B cell (primary cell): ENCODE measurements around the gene GPR22. TPM values are rescaled to one million over a fixed set of nuclear protein-coding genes. Genes with fewer than 3 reads are reported as not detected.

Experiments used
- ATAC-seq: fragments of 200-7000 bp; cut with Tn5 transposase; one replicate; pipeline ENCODE4 v1.10.0; 2021; ENCODE audit warnings: low read depth, mild to moderate bottlenecking, moderate number of reproducible peaks, moderate library complexity
- CTCF ChIA-PET: fragments of 350-600 bp; sonication (Branson Sonifier 250); formaldehyde crosslinking; loops from one replicate; lab custom pipeline; 2021; ENCODE audit warnings: antibody characterized with exemption, inconsistent platforms; lab: Charles Lee
- POLR2A ChIA-PET: fragments of 350-600 bp; sonication (Branson Sonifier 250); formaldehyde crosslinking; loops from one replicate; lab custom pipeline; 2021; ENCODE audit warnings: antibody characterized with exemption; lab: Charles Lee
- DNase-seq: peaks from one replicate; pipeline ENCODE4 v3.0.0; 2013
- H2AFZ ChIP-seq: 2 replicates; pipeline ENCODE4 v1.6.1; 2012; ENCODE audit warnings: mild to moderate bottlenecking, low read depth, low read length; ENCODE audit not compliant: insufficient read depth, poor library complexity, severe bottlenecking
- H3K27ac ChIP-seq, 2 donors: 1 replicate in 1 of 2; 2 replicates in 1 of 2; pipeline ENCODE4 v1.5.1; 2012 to 2013; ENCODE audit warnings: low read length in 2 of 2, mild to moderate bottlenecking in 2 of 2, moderate library complexity in 1 of 2
- H3K27me3 ChIP-seq, 4 experiments: fragments of 200-600 bp in 1 of 4; sonication (generic) in 1 of 4; replicated peaks in 1 of 4; 1 replicate in 2 of 4; 2 replicates in 2 of 4; pipeline versions ENCODE4 v1.6.1 to v1.7.0; 2013 to 2016; ENCODE audit warnings: low read length in 3 of 4, mild to moderate bottlenecking in 2 of 4, mixed read lengths in 1 of 4, moderate library complexity in 1 of 4; ENCODE audit not compliant: insufficient read depth in 4 of 4, control insufficient read depth in 3 of 4; ENCODE audit errors: control extremely low read depth in 1 of 4
- H3K36me3 ChIP-seq, 2 experiments: replicated peaks in 1 of 2; 1 replicate in 1 of 2; 2 replicates in 1 of 2; pipeline versions ENCODE4 v1.6.1 to v1.7.1; 2013; ENCODE audit warnings: low read length in 1 of 2; ENCODE audit not compliant: insufficient read depth in 2 of 2, control insufficient read depth in 1 of 2; ENCODE audit errors: control extremely low read depth in 1 of 2, extremely low read depth in 1 of 2
- H3K4me1 ChIP-seq, 2 donors: fragments of 200-600 bp in 1 of 2; sonication (generic) in 1 of 2; 1 replicate in 1 of 2; 2 replicates in 1 of 2; pipeline versions ENCODE4 v1.5.1 to v1.6.1; 2013 to 2017; ENCODE audit warnings: low read length in 2 of 2; ENCODE audit not compliant: control insufficient read depth in 2 of 2, insufficient read depth in 2 of 2
- H3K4me2 ChIP-seq: replicated peaks from 2 replicates; pipeline ENCODE3; 2012; ENCODE audit warnings: mild to moderate bottlenecking, low read depth, low read length; ENCODE audit not compliant: poor library complexity, severe bottlenecking
- H3K4me3 ChIP-seq, 5 experiments: fragments of 200-600 bp in 1 of 5; sonication (generic) in 1 of 5; 1 replicate in 3 of 5; 2 replicates in 2 of 5; pipeline versions ENCODE4 v1.5.1 to v1.7.0; 2011 to 2016; ENCODE audit warnings: low read length in 4 of 5, mild to moderate bottlenecking in 4 of 5, low read depth in 2 of 5, control low read depth in 1 of 5, moderate library complexity in 1 of 5; ENCODE audit not compliant: insufficient read depth in 1 of 5; ENCODE audit errors: control extremely low read depth in 1 of 5, extremely low read depth in 1 of 5
- H3K79me2 ChIP-seq: fragments of 200-600 bp; sonication (generic); one replicate; pipeline ENCODE4 v1.6.0; 2016; ENCODE audit warnings: low read length; ENCODE audit not compliant: control insufficient read depth, insufficient read depth
- H3K9ac ChIP-seq: fragments of 200-600 bp; sonication (generic); 2 replicates; pipeline ENCODE4 v1.6.1; 2017; ENCODE audit warnings: mild to moderate bottlenecking, low read length, moderate library complexity
- H3K9me3 ChIP-seq, 3 donors: one replicate each; pipeline versions ENCODE4 v1.6.1 to v1.7.1; 2013; ENCODE audit warnings: low read length in 2 of 3; ENCODE audit not compliant: control insufficient read depth in 2 of 3, insufficient read depth in 1 of 3; ENCODE audit errors: control extremely low read depth in 1 of 3
- H4K20me1 ChIP-seq: 2 replicates; pipeline ENCODE4 v1.6.0; 2012; ENCODE audit warnings: mild to moderate bottlenecking, low read length; ENCODE audit not compliant: insufficient read depth, control insufficient read depth, poor library complexity, severe bottlenecking
- H3K27ac Mint-ChIP-seq: one replicate; pipeline ENCODE4 v1.8.0; 2021; ENCODE audit warnings: mixed read lengths
- H3K27me3 Mint-ChIP-seq: one replicate; pipeline ENCODE4 v1.8.0; 2021; ENCODE audit warnings: mixed read lengths
- H3K4me1 Mint-ChIP-seq: one replicate; pipeline ENCODE4 v1.8.0; 2021; ENCODE audit warnings: mixed read lengths
- H3K4me3 Mint-ChIP-seq: one replicate; pipeline ENCODE4 v1.8.0; 2021; ENCODE audit warnings: mixed read lengths
- H3K9me3 Mint-ChIP-seq: one replicate; pipeline ENCODE4 v1.8.0; 2022; ENCODE audit warnings: mixed read lengths; ENCODE audit not compliant: insufficient read depth
- EZH2 ChIP-seq: IDR thresholded peaks from 2 replicates; pipeline ENCODE4 v1.6.1; 2012; ENCODE audit warnings: borderline replicate concordance, low read depth, mild to moderate bottlenecking, moderate library complexity, low read length; ENCODE audit not compliant: insufficient read depth, poor library complexity, severe bottlenecking
- whole genome bisulfite sequencing: methylation state at CpG from one replicate; pipeline ENCODE4 v1.1.5; 2013; ENCODE audit warnings: missing lambda C conversion rate; ENCODE audit not compliant: insufficient coverage; 5-methylcytosine and 5-hydroxymethylcytosine counted together
- intact Hi-C: fragments of 100-400 bp; cut with micrococcal nuclease; formaldehyde crosslinking; loops from one replicate; pipeline ENCODE4 v1.10.0; 2022
- polyA plus RNA-seq: library from polyadenylated mRNA; depleted of rRNA; stranded (reverse); fragments of >200 nt; gene quantifications from 2 replicates; pipeline ENCODE4 v1.2.3, GENCODE V29; 2012
- total RNA-seq, 2 donors: library from RNA; stranded (reverse); fragments of 120-200 nt in 1 of 2; gene quantifications; 1 replicate in 1 of 2; 2 replicates in 1 of 2; pipeline versions ENCODE4 v1.2.3 to v1.2.4, GENCODE V29; 2013 to 2022
- TF ChIP-seq, protein P1 (sequence below): fragments of 200-600 bp; IDR thresholded peaks from one replicate; pipeline ENCODE4 v1.8.0; 2022; ENCODE audit warnings: antibody characterized with exemption, mild to moderate bottlenecking

The GPR22 gene
- total and polyA plus RNA-seq, 2 donors (not counting 1 experiment from before 2014, with no cell fraction given): not detected

DNA sequence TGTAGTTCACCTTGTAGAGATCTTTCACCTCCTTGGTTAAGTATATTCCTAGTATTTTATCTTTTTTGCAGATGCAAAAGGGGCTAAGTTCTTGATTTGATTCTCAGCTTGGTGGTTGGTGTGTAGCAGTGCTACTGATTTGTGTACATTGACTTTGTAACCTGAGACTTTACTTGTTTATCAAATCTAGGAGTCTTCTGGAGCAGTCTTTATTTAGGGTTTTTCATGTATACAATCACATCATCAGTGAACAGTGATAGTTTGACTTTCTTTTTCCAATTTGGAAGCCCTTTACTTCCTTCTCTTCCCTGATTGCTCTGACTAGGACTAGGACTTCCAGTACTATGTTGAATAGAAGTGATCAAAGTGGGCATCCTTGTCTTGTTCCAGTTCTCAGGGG, 33.8 kb downstream of the GPR22 start:
- Mint-ChIP-seq H3K4me3 (no peak overlapping the region), H3K27ac (no peak overlapping the region), H3K4me1 (peaks cover 7% of the 10 kb centered on the region), H3K27me3 (no peaks in the 10 kb centered on the region), H3K9me3 (no peaks in the 10 kb centered on the region)
- H3K9me3 ChIP-seq: no peaks in the 10 kb centered on the region
- no peaks in the 10 kb centered on the region for H3K4me1 ChIP-seq
- intact Hi-C loops: no loop called here
- no peaks in the 10 kb centered on the region for H3K27me3 ChIP-seq
- H3K36me3 ChIP-seq: peaks cover 1 to 10% of the 10 kb centered on the region in 2 experiments
- H3K79me2 ChIP-seq: no peaks in the 10 kb centered on the region
- H3K4me2 ChIP-seq: no peak overlapping the region
- no peak overlapping the region for H2AFZ ChIP-seq
- no peak overlapping the region for H3K4me3 ChIP-seq
- POLR2A ChIA-PET: no interaction called here
- H4K20me1 ChIP-seq: no peaks in the 10 kb centered on the region
- ATAC-seq (no peak), DNase-seq (no peak)
- H3K9ac ChIP-seq: no peak overlapping the region
- CTCF ChIA-PET: no interaction called here
- TF ChIP-seq, protein P1, sequence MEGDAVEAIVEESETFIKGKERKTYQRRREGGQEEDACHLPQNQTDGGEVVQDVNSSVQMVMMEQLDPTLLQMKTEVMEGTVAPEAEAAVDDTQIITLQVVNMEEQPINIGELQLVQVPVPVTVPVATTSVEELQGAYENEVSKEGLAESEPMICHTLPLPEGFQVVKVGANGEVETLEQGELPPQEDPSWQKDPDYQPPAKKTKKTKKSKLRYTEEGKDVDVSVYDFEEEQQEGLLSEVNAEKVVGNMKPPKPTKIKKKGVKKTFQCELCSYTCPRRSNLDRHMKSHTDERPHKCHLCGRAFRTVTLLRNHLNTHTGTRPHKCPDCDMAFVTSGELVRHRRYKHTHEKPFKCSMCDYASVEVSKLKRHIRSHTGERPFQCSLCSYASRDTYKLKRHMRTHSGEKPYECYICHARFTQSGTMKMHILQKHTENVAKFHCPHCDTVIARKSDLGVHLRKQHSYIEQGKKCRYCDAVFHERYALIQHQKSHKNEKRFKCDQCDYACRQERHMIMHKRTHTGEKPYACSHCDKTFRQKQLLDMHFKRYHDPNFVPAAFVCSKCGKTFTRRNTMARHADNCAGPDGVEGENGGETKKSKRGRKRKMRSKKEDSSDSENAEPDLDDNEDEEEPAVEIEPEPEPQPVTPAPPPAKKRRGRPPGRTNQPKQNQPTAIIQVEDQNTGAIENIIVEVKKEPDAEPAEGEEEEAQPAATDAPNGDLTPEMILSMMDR: no peak
- TF ChIP-seq EZH2: no peak
- H3K27ac ChIP-seq: no peak overlapping the region

DNA sequence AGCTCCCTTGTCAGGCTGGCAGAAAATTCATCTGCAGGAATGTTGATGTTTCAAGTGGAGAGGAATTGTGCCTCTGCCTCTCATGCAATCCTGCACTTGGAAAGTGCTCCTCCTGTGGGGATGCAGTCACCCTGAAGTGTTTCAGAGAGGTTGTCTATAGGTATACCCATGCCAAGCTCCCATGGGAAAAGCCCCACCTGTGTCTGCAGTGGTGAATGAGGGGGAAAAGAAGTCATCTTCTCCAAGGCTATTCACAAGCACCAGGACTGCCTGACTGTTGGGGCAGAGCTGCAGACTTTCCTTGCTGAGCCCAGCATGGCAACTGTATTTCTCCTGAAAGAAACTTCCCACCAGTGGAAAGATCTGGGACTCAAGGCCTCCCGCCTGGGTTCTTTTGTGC, 35.5 kb downstream of the GPR22 start:
- no CpG with 5 or more reads among the region's 1 CpG for WGBS
- no peaks in the 10 kb centered on the region for H3K9me3 ChIP-seq
- no peak overlapping the region for H3K27ac ChIP-seq
- H3K4me2 ChIP-seq: no peak overlapping the region
- H4K20me1 ChIP-seq: no peaks in the 10 kb centered on the region
- Mint-ChIP-seq H3K9me3 (no peaks in the 10 kb centered on the region), H3K27ac (no peak overlapping the region), H3K4me1 (peaks cover 8% of the 10 kb centered on the region), H3K4me3 (no peak overlapping the region), H3K27me3 (no peaks in the 10 kb centered on the region)
- DNase-seq: no peak
- no peak overlapping the region for H3K9ac ChIP-seq
- no peak overlapping the region for H3K4me3 ChIP-seq
- no peaks in the 10 kb centered on the region for H3K27me3 ChIP-seq
- H3K36me3 ChIP-seq: peaks cover 1 to 10% of the 10 kb centered on the region in 2 experiments
- intact Hi-C loops: no loop called here
- no peaks in the 10 kb centered on the region for H3K79me2 ChIP-seq
- POLR2A ChIA-PET: no interaction called here
- H2AFZ ChIP-seq: no peak overlapping the region
- no peaks in the 10 kb centered on the region for H3K4me1 ChIP-seq
- ATAC-seq: no peak
- CTCF ChIA-PET: no interaction called here
- no peak for TF ChIP-seq EZH2
- TF ChIP-seq, protein P1: no peak
